Skeletal muscle satellite cell (primary cell): ENCODE results near the gene RIIAD1.

Source experiments
- H3K27me3 ChIP-seq: 2 replicates; pipeline ENCODE4 v1.7.0; 2013; ENCODE audit warnings: low read length; ENCODE audit not compliant: control insufficient read depth, insufficient read depth
- H3K36me3 ChIP-seq: 2 replicates; pipeline ENCODE4 v1.7.0; 2013; ENCODE audit warnings: mild to moderate bottlenecking, control low read depth, low read length; ENCODE audit not compliant: insufficient read depth
- H3K4me1 ChIP-seq: 2 replicates; pipeline ENCODE4 v1.7.0; 2013; ENCODE audit warnings: low read length; ENCODE audit not compliant: control insufficient read depth, insufficient read depth
- H3K4me2 ChIP-seq: 2 replicates; pipeline ENCODE4 v1.7.0; 2013; ENCODE audit warnings: mild to moderate bottlenecking, low read length
- H3K4me3 ChIP-seq: 2 replicates; pipeline ENCODE4 v1.7.0; 2013; ENCODE audit warnings: low read length
- H3K9ac ChIP-seq: 2 replicates; pipeline ENCODE4 v1.7.0; 2013; ENCODE audit warnings: mild to moderate bottlenecking, low read depth, low read length, moderate library complexity
- H3K9me3 ChIP-seq: replicated peaks from 2 replicates; pipeline ENCODE4 v1.7.0; 2013; ENCODE audit warnings: mild to moderate bottlenecking, control low read depth, low read length

Gene RIIAD1

DNA sequence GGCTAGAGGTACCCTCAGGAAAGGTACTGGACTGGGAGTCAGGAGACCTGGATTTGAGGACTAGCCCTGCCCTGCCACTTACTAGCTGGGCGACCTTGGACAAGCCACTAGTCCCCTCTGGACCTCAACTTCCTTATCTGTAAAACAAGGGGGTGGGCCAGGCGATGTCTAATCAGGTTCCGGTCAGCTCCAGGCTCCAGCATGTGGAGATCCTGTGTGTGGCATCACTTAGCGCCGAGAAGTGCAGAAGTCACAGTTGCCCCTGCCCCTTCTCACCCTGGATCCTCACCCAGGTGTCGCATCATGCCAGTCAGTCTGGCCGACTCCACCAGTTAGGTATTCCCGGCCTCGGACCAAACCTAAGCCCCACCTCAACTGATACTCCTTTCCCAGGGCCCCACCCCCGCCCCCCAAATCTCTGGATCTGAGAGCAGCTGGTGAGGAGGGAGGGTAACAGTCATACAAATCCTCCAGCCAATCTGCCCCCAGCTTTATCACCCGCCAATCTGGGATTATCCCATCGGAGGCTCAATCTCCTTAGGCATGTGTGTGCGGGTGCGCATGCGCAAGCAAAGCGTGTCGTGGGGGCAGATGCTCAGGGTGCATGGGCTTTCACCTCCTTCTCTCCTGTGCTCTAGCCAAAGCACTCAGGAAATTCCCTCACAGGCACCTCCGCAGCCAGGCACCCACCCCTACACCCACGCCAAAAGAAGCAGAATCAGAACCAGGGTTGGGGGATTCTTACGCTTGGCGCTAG is 10.1 kb upstream of the RIIAD1 start:
- H3K4me3 ChIP-seq: no peak overlapping the region
- no peaks in the 10 kb centered on the region for H3K36me3 ChIP-seq
- peaks cover 67% of the 10 kb centered on the region for H3K27me3 ChIP-seq
- no peak overlapping the region for H3K4me2 ChIP-seq
- no peak overlapping the region for H3K9ac ChIP-seq
- no peaks in the 10 kb centered on the region for H3K9me3 ChIP-seq
- no peaks in the 10 kb centered on the region for H3K4me1 ChIP-seq

DNA sequence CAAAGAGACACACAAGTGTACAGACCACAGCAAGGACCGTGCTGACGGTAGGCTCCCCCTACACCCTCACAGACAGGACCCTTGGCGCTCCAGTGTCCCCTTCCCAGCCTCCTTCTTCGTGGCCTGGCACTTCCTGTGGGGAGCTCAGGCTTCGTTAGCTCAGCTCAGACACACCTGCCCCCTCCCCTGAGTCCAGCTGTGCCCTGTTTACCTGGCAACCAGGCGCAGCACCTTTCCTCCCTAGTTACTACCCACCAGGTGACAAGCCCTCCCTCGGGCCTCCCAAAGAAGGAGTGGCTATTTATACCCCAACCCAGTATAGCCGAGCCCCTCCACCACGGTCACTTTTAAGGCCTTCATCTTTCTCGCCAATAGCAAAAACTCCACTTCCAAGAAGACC is 9.4 kb upstream of the RIIAD1 start:
- Histone ChIP-seq H3K4me3 (no peak overlapping the region), H3K4me1 (no peaks in the 10 kb centered on the region), H3K9me3 (no peaks in the 10 kb centered on the region), H3K27me3 (peaks cover 72% of the 10 kb centered on the region), H3K4me2 (no peak overlapping the region), H3K36me3 (no peaks in the 10 kb centered on the region), H3K9ac (no peak overlapping the region)

- no peaks in the 10 kb centered on the region for H3K4me1 ChIP-seq
- no peak overlapping the region for H3K4me2 ChIP-seq
- no peak overlapping the region for H3K4me3 ChIP-seq
- H3K9ac ChIP-seq: no peak overlapping the region
- H3K36me3 ChIP-seq: no peaks in the 10 kb centered on the region
- peaks cover 83% of the 10 kb centered on the region for H3K27me3 ChIP-seq
- no peaks in the 10 kb centered on the region for H3K9me3 ChIP-seq
Measured at GRCh38 chr1:151713044-151713443, 8.3 kb upstream of the RIIAD1 start.

- Histone ChIP-seq H3K9me3 (no peaks in the 10 kb centered on the region), H3K9ac (no peak overlapping the region), H3K36me3 (no peaks in the 10 kb centered on the region), H3K4me1 (no peaks in the 10 kb centered on the region), H3K4me3 (no peak overlapping the region), H3K27me3 (peaks cover 91% of the 10 kb centered on the region), H3K4me2 (no peak overlapping the region)
Measured at GRCh38 chr1:151713874-151714273, 7.4 kb upstream of the RIIAD1 start.

DNA sequence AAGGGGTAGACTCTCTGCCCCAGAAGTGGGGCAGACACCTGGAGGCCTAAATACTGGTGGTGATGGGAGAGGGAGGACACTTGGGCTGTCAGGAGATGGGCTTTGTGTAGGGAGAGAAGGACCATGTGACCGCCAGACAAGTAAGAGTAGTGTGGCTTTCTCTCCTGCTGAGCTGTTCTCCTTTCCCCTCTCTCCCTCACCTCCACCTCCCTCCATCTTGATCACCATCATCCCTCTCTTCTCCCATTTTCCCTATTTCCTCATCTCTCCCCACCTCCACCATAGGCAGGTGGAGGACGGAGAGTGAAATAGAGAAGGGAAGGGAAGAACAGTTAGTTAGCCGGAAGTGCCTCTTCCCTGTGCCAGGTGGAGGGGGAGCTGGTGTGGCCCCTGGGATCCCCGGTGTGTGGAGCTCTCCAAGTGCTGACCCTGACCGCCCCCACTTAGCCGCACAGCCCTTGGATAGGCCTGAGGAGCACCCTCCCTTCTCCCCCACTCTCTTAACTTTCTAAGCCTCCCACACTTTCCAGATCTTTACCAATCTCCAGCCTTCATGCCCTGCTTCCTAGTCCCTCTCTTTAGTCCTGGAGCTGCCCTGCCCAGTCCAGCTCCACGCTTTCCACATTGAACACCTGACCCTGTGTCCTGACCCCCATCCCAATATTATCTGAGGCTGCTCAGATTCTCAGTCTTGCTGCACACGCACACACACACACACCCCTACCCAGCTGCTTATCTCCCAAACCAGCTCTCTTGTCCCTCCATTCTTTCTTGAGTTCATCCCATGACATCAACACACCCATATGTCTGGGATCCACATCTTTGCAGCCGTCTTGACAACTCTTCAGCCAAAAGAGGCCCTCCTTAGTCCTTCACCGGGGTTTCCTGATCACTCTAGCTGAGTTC is 6.2 kb upstream of the RIIAD1 start:
- Histone ChIP-seq H3K4me3 (no peak overlapping the region), H3K9ac (no peak overlapping the region), H3K36me3 (no peaks in the 10 kb centered on the region), H3K4me2 (no peak overlapping the region), H3K9me3 (no peaks in the 10 kb centered on the region), H3K27me3 (peaks cover 93% of the 10 kb centered on the region), H3K4me1 (no peaks in the 10 kb centered on the region)

GRCh38 chr1:151715726-151716404 is 5.5 kb upstream of the RIIAD1 start:
- Histone ChIP-seq H3K9me3 (no peaks in the 10 kb centered on the region), H3K4me1 (peaks cover 5% of the 10 kb centered on the region), H3K27me3 (peaks cover 94% of the 10 kb centered on the region), H3K36me3 (no peaks in the 10 kb centered on the region), H3K4me2 (no peak overlapping the region), H3K9ac (no peak overlapping the region), H3K4me3 (no peak overlapping the region)

GRCh38 chr1:151716405-151716762 is 4.9 kb upstream of the RIIAD1 start:
- H3K9ac ChIP-seq: no peak overlapping the region
- H3K36me3 ChIP-seq: no peaks in the 10 kb centered on the region
- peaks cover 91% of the 10 kb centered on the region for H3K27me3 ChIP-seq
- no peaks in the 10 kb centered on the region for H3K9me3 ChIP-seq
- no peak overlapping the region for H3K4me3 ChIP-seq
- H3K4me1 ChIP-seq: peaks cover 7% of the 10 kb centered on the region
- no peak overlapping the region for H3K4me2 ChIP-seq

DNA sequence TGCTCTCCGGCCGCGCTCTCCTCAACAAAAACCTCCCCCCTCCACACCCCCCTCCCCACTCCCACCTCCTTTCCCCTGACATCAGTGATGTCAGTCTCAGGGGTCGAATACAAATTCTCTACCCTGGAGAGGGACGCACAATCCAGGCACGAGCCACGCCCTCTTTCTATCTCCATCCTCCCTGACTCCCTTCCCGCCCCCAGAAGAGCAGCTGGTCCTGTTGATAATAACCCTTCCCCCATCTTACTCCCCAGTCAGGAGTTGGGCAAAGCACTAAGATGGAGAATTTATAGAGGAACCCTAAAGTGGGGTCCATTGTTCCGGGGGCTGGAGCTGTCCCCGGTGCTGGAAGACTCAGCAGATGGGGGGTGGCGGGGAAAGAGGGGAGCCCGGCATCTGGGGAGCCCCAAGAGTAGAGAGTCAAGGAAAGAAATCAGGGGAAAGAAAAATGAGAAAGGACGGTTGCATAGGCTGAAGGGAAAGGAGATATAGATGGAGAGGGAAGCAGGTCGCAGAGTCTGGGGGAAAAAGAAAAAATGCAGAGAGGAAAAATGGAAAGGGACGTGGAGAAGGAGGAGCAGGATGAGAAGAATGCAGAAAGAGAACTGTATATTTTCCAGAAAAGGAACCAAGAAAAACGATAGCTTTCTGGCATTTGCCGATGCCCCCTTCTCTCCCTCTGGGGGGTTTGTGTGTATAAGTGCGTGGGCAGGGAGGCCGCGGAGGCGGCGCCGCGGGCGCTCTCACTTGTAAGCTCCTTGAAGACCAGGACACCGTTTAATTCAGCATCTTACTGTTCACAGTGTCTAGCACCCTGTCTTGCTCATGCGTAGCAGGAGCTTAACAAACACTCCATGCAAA is 4.3 kb upstream of the RIIAD1 start, which contains the start of gene CELF3:
CELF3 (minus strand) TSS at position 33 of the 861 bp plus-strand sequence. CDS start 783 bp downstream, outside the sequence.
- Histone ChIP-seq H3K4me1 (peaks cover 12% of the 10 kb centered on the region), H3K9me3 (no peaks in the 10 kb centered on the region), H3K36me3 (no peaks in the 10 kb centered on the region), H3K4me3 (no peak within 1 kb of the TSS), H3K9ac (no peak within 1 kb of the TSS), H3K27me3 (peaks cover 88% of the 10 kb centered on the region), H3K4me2 (no peak within 1 kb of the TSS)

DNA sequence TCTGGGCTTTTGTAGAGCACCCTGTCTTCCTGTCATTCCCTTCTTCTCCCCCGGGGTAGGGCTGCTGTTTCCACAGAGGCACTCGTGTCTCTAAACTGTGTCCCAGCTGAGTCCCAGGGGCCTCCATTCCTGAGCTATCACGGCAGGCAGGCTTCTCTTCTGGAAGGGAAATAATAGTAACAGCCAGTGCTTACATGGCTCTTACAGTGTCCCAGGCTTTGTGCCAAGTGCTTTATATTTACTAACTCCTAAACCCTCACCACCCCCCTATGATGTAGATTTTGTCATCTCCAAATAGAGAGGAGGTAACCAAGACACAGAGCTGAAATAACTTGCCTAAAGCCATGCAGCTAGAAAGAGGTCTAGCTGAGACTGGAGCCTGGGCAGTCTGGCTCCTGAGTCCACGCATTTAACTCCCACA is 3.3 kb upstream of the RIIAD1 start:
- Histone ChIP-seq H3K9ac (no peak overlapping the region), H3K4me1 (peaks cover 12% of the 10 kb centered on the region), H3K4me3 (no peak overlapping the region), H3K9me3 (no peaks in the 10 kb centered on the region), H3K27me3 (peaks cover 86% of the 10 kb centered on the region), H3K4me2 (no peak overlapping the region), H3K36me3 (no peaks in the 10 kb centered on the region)

DNA sequence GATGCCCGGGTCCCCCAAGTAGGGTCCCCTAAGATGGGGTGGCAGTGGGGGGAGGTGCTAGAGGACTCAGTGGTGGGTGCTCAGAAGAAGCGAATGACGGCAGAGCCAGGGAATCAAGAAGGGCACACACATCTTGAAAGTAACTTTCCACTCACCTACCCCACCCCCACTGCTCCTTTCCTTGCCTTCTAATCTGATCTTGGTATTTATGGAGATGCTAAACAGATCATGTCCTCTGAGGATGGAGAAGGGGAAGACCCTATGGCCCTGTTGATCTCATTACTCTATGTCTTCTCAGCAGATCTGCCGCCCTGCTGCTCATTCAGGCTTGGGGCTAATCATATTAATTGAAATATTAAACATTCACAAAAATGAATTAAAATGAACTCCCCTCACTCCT is 2.7 kb upstream of the RIIAD1 start:
- Histone ChIP-seq H3K9ac (no peak overlapping the region), H3K4me1 (peaks cover 12% of the 10 kb centered on the region), H3K4me3 (no peak overlapping the region), H3K9me3 (no peaks in the 10 kb centered on the region), H3K36me3 (no peaks in the 10 kb centered on the region), H3K27me3 (peaks cover 81% of the 10 kb centered on the region), H3K4me2 (no peak overlapping the region)
